ENCODE results near the gene ECM2. TPM values are rescaled to one million over a fixed set of nuclear protein-coding genes. Genes with fewer than 3 reads are reported as not detected.

The ECM2 gene
- total RNA-seq, 1 experiment from 2014 or later: 0.95 TPM

- no peak for DNase-seq
- Histone ChIP-seq H3K36me3 (no peaks in the 10 kb centered on the region), H3K4me3 (no peak overlapping the region), H3K27me3 (no peaks in the 10 kb centered on the region), H3K9me3 (no peaks in the 10 kb centered on the region)
Observed at GRCh38 chr9:92510747-92511146, 25.0 kb downstream of the ECM2 start.

- no peak for DNase-seq
- Histone ChIP-seq H3K4me3 (no peak overlapping the region), H3K27me3 (no peaks in the 10 kb centered on the region), H3K36me3 (no peaks in the 10 kb centered on the region), H3K9me3 (no peaks in the 10 kb centered on the region)
Observed at GRCh38 chr9:92509050-92509449, 26.7 kb downstream of the ECM2 start.

- no peak for DNase-seq
- Histone ChIP-seq H3K9me3 (no peaks in the 10 kb centered on the region), H3K36me3 (no peaks in the 10 kb centered on the region), H3K4me3 (no peak overlapping the region), H3K27me3 (no peaks in the 10 kb centered on the region)
Observed at GRCh38 chr9:92508018-92508820, 27.6 kb downstream of the ECM2 start.

- DNase-seq: no peak
- no peaks in the 10 kb centered on the region for H3K36me3 ChIP-seq
- H3K9me3 ChIP-seq: no peaks in the 10 kb centered on the region
- no peaks in the 10 kb centered on the region for H3K27me3 ChIP-seq
- H3K4me3 ChIP-seq: no peak overlapping the region
Observed at GRCh38 chr9:92507496-92507895, 28.3 kb downstream of the ECM2 start.

GRCh38 chr9:92507005-92507404, 28.8 kb downstream of the ECM2 start:
- no peak for DNase-seq
- H3K27me3 ChIP-seq: no peaks in the 10 kb centered on the region
- no peaks in the 10 kb centered on the region for H3K36me3 ChIP-seq
- no peak overlapping the region for H3K4me3 ChIP-seq
- no peaks in the 10 kb centered on the region for H3K9me3 ChIP-seq

GRCh38 chr9:92506184-92506857, 29.5 kb downstream of the ECM2 start:
- Histone ChIP-seq H3K4me3 (no peak overlapping the region), H3K36me3 (no peaks in the 10 kb centered on the region)

GRCh38 chr9:92504881-92505280, 30.9 kb downstream of the ECM2 start:
- H3K4me3 ChIP-seq: no peak overlapping the region
- H3K9me3 ChIP-seq: no peaks in the 10 kb centered on the region
- H3K27me3 ChIP-seq: no peaks in the 10 kb centered on the region
- H3K36me3 ChIP-seq: no peaks in the 10 kb centered on the region
- DNase-seq: no peak

More at GRCh38 chr9:92506184-92506857, 29.5 kb downstream of the ECM2 start:
- H3K27me3 ChIP-seq: no peaks in the 10 kb centered on the region
- no peaks in the 10 kb centered on the region for H3K9me3 ChIP-seq
- DNase-seq: peak; percentile 89

- Histone ChIP-seq H3K4me3 (no peak overlapping the region), H3K27me3 (no peaks in the 10 kb centered on the region), H3K9me3 (no peaks in the 10 kb centered on the region), H3K36me3 (no peaks in the 10 kb centered on the region)
- no peak for DNase-seq
Observed at GRCh38 chr9:92503156-92503555, 32.6 kb downstream of the ECM2 start.

- Histone ChIP-seq H3K36me3 (no peaks in the 10 kb centered on the region), H3K4me3 (no peak overlapping the region), H3K27me3 (no peaks in the 10 kb centered on the region), H3K9me3 (no peaks in the 10 kb centered on the region)
- peak; percentile 32 for DNase-seq
Observed at GRCh38 chr9:92501671-92502393, 34.0 kb downstream of the ECM2 start.

GRCh38 chr9:92500725-92501124, 35.1 kb downstream of the ECM2 start:
- H3K9me3 ChIP-seq: no peaks in the 10 kb centered on the region
- no peak for DNase-seq
- no peak overlapping the region for H3K4me3 ChIP-seq
- H3K36me3 ChIP-seq: no peaks in the 10 kb centered on the region
- no peaks in the 10 kb centered on the region for H3K27me3 ChIP-seq

GRCh38 chr9:92499701-92500100, 36.1 kb downstream of the ECM2 start:
- H3K9me3 ChIP-seq: no peaks in the 10 kb centered on the region
- no peaks in the 10 kb centered on the region for H3K36me3 ChIP-seq
- no peak overlapping the region for H3K4me3 ChIP-seq
- DNase-seq: no peak
- no peaks in the 10 kb centered on the region for H3K27me3 ChIP-seq

GRCh38 chr9:92496396-92497176, 39.2 kb downstream of the ECM2 start:
- Histone ChIP-seq H3K4me3 (no peak overlapping the region), H3K36me3 (no peaks in the 10 kb centered on the region), H3K9me3 (no peaks in the 10 kb centered on the region), H3K27me3 (no peaks in the 10 kb centered on the region)
- no peak for DNase-seq

GRCh38 chr9:92494856-92495255, 40.9 kb downstream of the ECM2 start:
- H3K4me3 ChIP-seq: no peak overlapping the region
- no peaks in the 10 kb centered on the region for H3K36me3 ChIP-seq
- no peaks in the 10 kb centered on the region for H3K9me3 ChIP-seq
- no peaks in the 10 kb centered on the region for H3K27me3 ChIP-seq
- DNase-seq: no peak

GRCh38 chr9:92493749-92494387, 41.9 kb downstream of the ECM2 start:
- Histone ChIP-seq H3K36me3 (no peaks in the 10 kb centered on the region), H3K4me3 (no peak overlapping the region), H3K9me3 (no peaks in the 10 kb centered on the region), H3K27me3 (no peaks in the 10 kb centered on the region)
- no peak for DNase-seq

GRCh38 chr9:92492781-92493401, 42.9 kb downstream of the ECM2 start:
- no peak for DNase-seq
- Histone ChIP-seq H3K27me3 (no peaks in the 10 kb centered on the region), H3K4me3 (no peak overlapping the region), H3K9me3 (no peaks in the 10 kb centered on the region), H3K36me3 (no peaks in the 10 kb centered on the region)
